ENCODE data around the gene DNAH2. TPM values are rescaled to one million over a fixed set of nuclear protein-coding genes. Genes with fewer than 3 reads are reported as not detected.

Gene DNAH2
- total RNA-seq, 4 donors from 2014 or later, result 0.19 to 0.95 (median 0.65) TPM

GRCh38 chr17:7703584-7704479 lies 13.7 kb upstream of the DNAH2 start:
- no peak for TF ChIP-seq CTCF (IDR thresholded peaks at IDR 0.05)
- DNase-seq (ENCODE audit: low spot score) (no peak), ATAC-seq (ENCODE audit: low FRiP score) (peak; percentile 23)

GRCh38 chr17:7704601-7705268 lies 12.8 kb upstream of the DNAH2 start, which contains the start of gene EFNB3:
Gene EFNB3, plus strand, starts transcription at chr17:7705202. Its CDS starts 397 bp downstream, at chr17:7705599.
- no peak for DNase-seq (ENCODE audit: low spot score)
- ATAC-seq (ENCODE audit: low FRiP score), result peak; percentile 54
- no peak for TF ChIP-seq CTCF (IDR thresholded peaks at IDR 0.05)

GRCh38 chr17:7705269-7706255 lies 12.0 kb upstream of the DNAH2 start:
- TF ChIP-seq CTCF (IDR thresholded peaks at IDR 0.05), result no peak
- ATAC-seq (ENCODE audit: low FRiP score) (peak; percentile 29), DNase-seq (ENCODE audit: low spot score) (no peak)

- DNase-seq (ENCODE audit: low spot score) (no peak), ATAC-seq (ENCODE audit: low FRiP score) (no peak)
- TF ChIP-seq CTCF (IDR thresholded peaks at IDR 0.05), result no peak
These were observed 10.8 kb upstream of the DNAH2 start for GRCh38 chr17:7706631-7707354.

GRCh38 chr17:7707446-7707845 lies 10.1 kb upstream of the DNAH2 start:
- DNase-seq (ENCODE audit: low spot score) (no peak), ATAC-seq (ENCODE audit: low FRiP score) (no peak)
- no peak for TF ChIP-seq CTCF (IDR thresholded peaks at IDR 0.05)
